K562 (cell line): ENCODE measurements around the gene SPATA25. TPM values are rescaled to one million over a fixed set of nuclear protein-coding genes. Genes with fewer than 3 reads are reported as not detected.

Experiments
- ATAC-seq: fragments of 200-7000 bp; cut with Tn5 transposase; 3 replicates; pipeline ENCODE4 v1.9.1; 2020; ENCODE audit warnings: moderate library complexity
- BruUV-seq: library from RNA; stranded (reverse); fragments of 400-500 nt; replicated peaks from 2 replicates; lab custom pipeline; 2021; lab: Mats Ljungman, UMichigan
- CTCF ChIA-PET: fragments of 300-600 bp; formaldehyde crosslinking; extraction: SDS; loops from one replicate; lab custom pipeline; 2021; ENCODE audit warnings: low intra/inter-chr PET ratio; lab: Yijun Ruan, JAX
- POLR2A ChIA-PET: fragments of 300-600, 350-650 bp; sonication (Branson Sonifier 250); formaldehyde crosslinking; extraction: SDS; loops from one replicate; lab custom pipeline; 2021; ENCODE audit warnings: antibody characterized with exemption, inconsistent platforms; lab: Yijun Ruan, JAX
- DNase-seq, 4 experiments: peaks; one replicate each; pipeline versions ENCODE4 v3.0.0 to v3.0.0-alpha.2; 2011 to 2018; ENCODE audit warnings: low spot score in 3 of 4, mixed read lengths in 3 of 4; ENCODE audit errors: extremely low read depth in 1 of 4
- FAIRE-seq: peaks from 2 replicates; lab custom pipeline; 2011; peaks lifted over from hg19 to GRCh38; lab: Jason Lieb, UNC
- H2AFZ ChIP-seq: 2 replicates; pipeline ENCODE4 v1.6.0; 2011; ENCODE audit warnings: low read depth, low read length, control low read depth, inconsistent platforms
- H3K27ac ChIP-seq: fragments of 200-600 bp; 3 replicates; pipeline ENCODE4 v1.8.0; 2011; ENCODE audit warnings: low read depth, mild to moderate bottlenecking, control low read depth, inconsistent platforms, low read length, moderate library complexity, mixed read lengths; ENCODE audit errors: extremely low read depth
- H3K27me3 ChIP-seq, 2 experiments: fragments of 300-600 bp in 1 of 2; 2 replicates in 1 of 2; 3 replicates in 1 of 2; pipeline versions ENCODE4 v1.6.0 to v1.8.0; 2011; ENCODE audit warnings: inconsistent platforms in 2 of 2, low read length in 2 of 2, mild to moderate bottlenecking in 1 of 2, mixed read lengths in 1 of 2, moderate library complexity in 1 of 2; ENCODE audit not compliant: control insufficient read depth in 2 of 2, insufficient read depth in 2 of 2
- H3K36me3 ChIP-seq: fragments of 300-600 bp; 3 replicates; pipeline ENCODE4 v1.8.0; 2011; ENCODE audit warnings: mild to moderate bottlenecking, low read length, inconsistent platforms; ENCODE audit not compliant: control insufficient read depth, insufficient read depth
- H3K4me1 ChIP-seq, 2 experiments: fragments of 200-600 bp in 1 of 2; replicated peaks in 1 of 2; 2 replicates in 1 of 2; 3 replicates in 1 of 2; pipeline versions ENCODE4 v1.5.1 to v1.8.0; 2011; ENCODE audit warnings: inconsistent platforms in 2 of 2, low read length in 2 of 2, mild to moderate bottlenecking in 1 of 2, mixed read lengths in 1 of 2, moderate library complexity in 1 of 2; ENCODE audit not compliant: control insufficient read depth in 2 of 2, insufficient read depth in 2 of 2
- H3K4me2 ChIP-seq: 2 replicates; pipeline ENCODE4 v1.6.1; 2011; ENCODE audit warnings: low read length, control low read depth, inconsistent platforms, mixed read lengths; ENCODE audit not compliant: insufficient read depth
- H3K4me3 ChIP-seq: fragments of 200-600 bp; sonication (generic), shearing (Covaris generic); 2 replicates; pipeline ENCODE4 v1.5.1; 2016; ENCODE audit warnings: control low read depth, inconsistent platforms
- H3K79me2 ChIP-seq: fragments of 200-600 bp; 3 replicates; pipeline ENCODE4 v1.8.0; 2011; ENCODE audit warnings: low read length, inconsistent platforms; ENCODE audit not compliant: control insufficient read depth, insufficient read depth
- H3K9ac ChIP-seq, 2 experiments: 2 replicates each; pipeline versions ENCODE4 v1.6.0 to v1.6.1; 2011; ENCODE audit warnings: low read depth in 2 of 2, low read length in 2 of 2, control low read depth in 1 of 2, inconsistent platforms in 1 of 2, mild to moderate bottlenecking in 1 of 2, mixed read lengths in 1 of 2; ENCODE audit not compliant: insufficient read depth in 1 of 2
- H3K9me1 ChIP-seq: one replicate; pipeline ENCODE4 v1.6.0; 2011; ENCODE audit warnings: inconsistent platforms, mild to moderate bottlenecking, low read length, moderate library complexity; ENCODE audit not compliant: control insufficient read depth, insufficient read depth
- H3K9me3 ChIP-seq: replicated peaks from 2 replicates; pipeline ENCODE4 v1.5.1; 2011; ENCODE audit warnings: low read depth, low read length, inconsistent platforms; ENCODE audit not compliant: control insufficient read depth, insufficient read depth
- H4K20me1 ChIP-seq: replicated peaks from 2 replicates; pipeline ENCODE4 v1.6.1; 2011; ENCODE audit warnings: low read length, inconsistent platforms, mixed read lengths; ENCODE audit not compliant: control insufficient read depth, insufficient read depth
- ADNP ChIP-seq: fragments of 200-800 bp; sonication (Bioruptor generic); IDR thresholded peaks from 2 replicates; pipeline ENCODE4 v1.6.1; 2016; ENCODE audit warnings: missing genetic modification characterization, missing compliant biosample characterization
- ELF2 ChIP-seq: fragments of 250-450 bp; sonication (Bioruptor Pico); IDR thresholded peaks from 2 replicates; pipeline ENCODE4 v1.5.0; 2021; ENCODE audit warnings: mild to moderate bottlenecking
- GTF2A2 ChIP-seq: IDR thresholded peaks from 2 replicates; pipeline ENCODE4 v1.6.1; 2016; ENCODE audit warnings: mild to moderate bottlenecking, missing genetic modification characterization, missing compliant biosample characterization
- HEY1 ChIP-seq: fragments of 250-450 bp; sonication (Bioruptor Pico); IDR thresholded peaks from 2 replicates; pipeline ENCODE4 v1.5.0; 2020; ENCODE audit warnings: mild to moderate bottlenecking, moderate library complexity, borderline replicate concordance
- POU5F1 ChIP-seq: fragments of 150-350 bp; IDR thresholded peaks from 2 replicates; pipeline ENCODE4 v1.6.1; 2014; ENCODE audit warnings: borderline replicate concordance, low read length, low read depth, mild to moderate bottlenecking; ENCODE audit not compliant: partially characterized antibody
- PURB ChIP-seq: sonication (generic); formaldehyde crosslinking; IDR thresholded peaks from 2 replicates; pipeline ENCODE4 v1.9.0; 2021; ENCODE audit warnings: low read depth, mild to moderate bottlenecking, missing genetic modification reagents
- SLC30A9 ChIP-seq: fragments of 250-450 bp; sonication (Bioruptor Pico); IDR thresholded peaks from 2 replicates; pipeline ENCODE4 v1.8.0; 2022; ENCODE audit warnings: mild to moderate bottlenecking, moderate library complexity
- SMARCA4 ChIP-seq: fragments of 450-650 bp; IDR thresholded peaks from 2 replicates; pipeline ENCODE4 v1.6.1; 2016
- TGIF2 ChIP-seq: sonication (generic); formaldehyde crosslinking; IDR thresholded peaks from 2 replicates; pipeline ENCODE4 v1.8.1; 2022; ENCODE audit warnings: mild to moderate bottlenecking, missing genetic modification reagents, moderate library complexity
- U2AF2 ChIP-seq: fragments of 200-400 bp; formaldehyde crosslinking; optimal IDR thresholded peaks from 2 replicates; pipeline ENCODE3; 2017; ENCODE audit warnings: low read depth, mild to moderate bottlenecking, low read length
- ZNF347 ChIP-seq: fragments of 450-650 bp; formaldehyde crosslinking; IDR thresholded peaks from 2 replicates; pipeline ENCODE4 v1.4.0; 2020; ENCODE audit warnings: low read depth, mild to moderate bottlenecking, moderate library complexity
- ZNF76 ChIP-seq: fragments of 250-450 bp; sonication (Bioruptor Pico); IDR thresholded peaks from 2 replicates; pipeline ENCODE4 v1.4.0; 2020; ENCODE audit warnings: mild to moderate bottlenecking, moderate library complexity, borderline replicate concordance
- WGBS: fragments of 100-300 bp; shearing (Covaris generic); methylation state at CpG from one replicate; pipeline ENCODE4 v1.1.6; 2016; ENCODE audit warnings: low coverage, mixed read lengths; ENCODE audit not compliant: insufficient coverage; ENCODE audit errors: missing lambda C conversion rate; 5-methylcytosine and 5-hydroxymethylcytosine counted together
- in situ Hi-C: fragments of 300-500 bp; cut with MboI; formaldehyde crosslinking; loops from 4 replicates; pipeline ENCODE4 v1.15.0; 2018; ENCODE audit warnings: inconsistent platforms, mixed read lengths
- intact Hi-C: fragments of 100-400 bp; cut with micrococcal nuclease; formaldehyde crosslinking; loops from 2 replicates; pipeline ENCODE4 v1.14.2; 2022
- polyA plus RNA-seq, 8 experiments: library from polyadenylated mRNA; depleted of rRNA in 4 of 8; stranded (reverse) in 5 of 8; unstranded in 3 of 8; fragments of >200 nt; fragmentation: Nextera tagmentation in 2 of 8; fragmentation: Illumina TruSeq in 1 of 8; extraction: Ambion mirVana in 2 of 8; extraction: Trizol in 1 of 8; gene quantifications; 2 replicates each; pipeline versions ENCODE4 v1.2.1 to v1.2.3, GENCODE V29; 2011 to 2014; ENCODE audit warnings: inconsistent platforms in 1 of 8, missing spikeins in 1 of 8
- total RNA-seq, 7 experiments: library from RNA; depleted of rRNA in 6 of 7; stranded (reverse); fragments of >200 nt in 6 of 7; fragmentation: Illumina TruSeq in 2 of 7; extraction: Trizol in 2 of 7; gene quantifications; 2 replicates each; pipeline versions ENCODE4 v1.2.1 to v1.2.3, GENCODE V29; 2011 to 2021; ENCODE audit warnings: low replicate concordance in 1 of 7
- TF ChIP-seq, protein P1 (sequence below): fragments of 250-450 bp; sonication (Bioruptor Pico); IDR thresholded peaks from 2 replicates; pipeline ENCODE4 v1.5.0; 2021
- TF ChIP-seq, protein P2 (sequence below): fragments of 450-650 bp; formaldehyde crosslinking; IDR thresholded peaks from 2 replicates; pipeline ENCODE4 v1.4.0; 2022; ENCODE audit warnings: mild to moderate bottlenecking, moderate library complexity
- TF ChIP-seq, protein P3 (sequence below): sonication (generic); formaldehyde crosslinking; IDR thresholded peaks from 2 replicates; pipeline ENCODE4 v1.8.0; 2022; ENCODE audit warnings: mild to moderate bottlenecking, low read depth, missing genetic modification reagents
- TF ChIP-seq, protein P4 (sequence below): sonication (generic); formaldehyde crosslinking; IDR thresholded peaks from 2 replicates; pipeline ENCODE4 v1.8.1; 2023; ENCODE audit warnings: mild to moderate bottlenecking, missing genetic modification reagents

The SPATA25 gene
- total and polyA plus RNA-seq, 9 of the 15 experiments (the other 6 are each of a cell fraction or from before 2014, with no cell fraction given), result 0.21 to 0.95 (median 0.53) TPM; not detected in 3

DNA sequence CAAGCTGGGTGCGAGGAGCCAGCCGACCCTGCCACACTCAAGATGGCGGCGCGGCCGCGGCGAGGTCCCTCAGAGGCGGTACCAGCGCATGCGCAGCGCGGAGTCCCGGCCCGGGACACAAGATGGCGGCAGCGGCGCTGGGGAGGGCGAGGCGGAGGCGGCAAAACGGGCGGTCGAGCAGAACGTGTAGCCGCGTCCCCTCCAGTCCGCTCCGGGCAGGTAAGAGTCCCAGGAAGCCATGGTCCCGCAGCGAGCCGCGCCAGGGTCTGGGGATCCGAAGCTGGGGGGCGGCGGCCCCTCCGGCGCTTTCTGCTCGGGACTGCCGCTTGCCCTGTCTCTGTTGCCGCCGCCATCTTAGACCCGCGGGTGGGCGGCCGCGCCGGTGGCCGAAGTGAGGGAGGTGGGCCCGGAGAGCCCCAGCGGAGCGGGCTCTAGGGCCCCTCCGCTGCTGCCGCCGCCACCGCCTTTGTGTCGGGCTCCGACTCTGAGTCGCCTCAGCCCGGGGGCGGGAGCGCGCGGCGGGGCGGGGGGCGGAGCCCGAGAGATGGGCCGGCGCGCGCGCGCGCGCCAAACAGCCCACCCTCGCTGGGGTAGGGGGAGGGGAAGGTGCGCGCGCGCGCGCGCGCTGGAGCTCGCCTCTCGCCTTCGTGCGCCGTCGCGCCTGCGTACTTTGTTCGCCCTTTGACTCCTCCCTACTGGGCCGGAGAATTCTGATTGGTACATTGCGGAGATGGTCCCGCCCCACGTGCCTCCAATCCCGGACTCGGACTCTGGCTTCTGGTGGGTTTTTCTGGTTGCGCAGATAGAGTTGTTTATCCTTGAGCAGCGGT is 47.4 kb upstream of the SPATA25 start, which contains the start of gene PCIF1:
Gene PCIF1, plus strand, starts transcription at position 98 of the 830 bp plus-strand sequence. CDS start 4,317 bp downstream, outside the sequence.
- Histone ChIP-seq H3K27me3 (no peaks in the 10 kb centered on the region), H3K36me3 (peaks cover 28% of the 10 kb centered on the region), H3K27ac (peak within 1 kb of the TSS; percentile 100), H3K4me2 (peak within 1 kb of the TSS; percentile 90), H3K4me1 (peaks cover 12 to 28% of the 10 kb centered on the region in 2 experiments; a peak in 4 of 5 replicates), H3K9me1 (no peaks in the 10 kb centered on the region), H3K4me3 (peak within 1 kb of the TSS; percentile 99), H2AFZ (peak within 1 kb of the TSS; percentile 89), H3K79me2 (peaks cover 21% of the 10 kb centered on the region), H3K9ac (peak within 1 kb of the TSS; percentile 100), H3K9me3 (no peaks in the 10 kb centered on the region), H4K20me1 (peaks cover 27% of the 10 kb centered on the region)
- POLR2A ChIA-PET, result interaction anchor here (0.5 to 4.9 kb wide), 30 partner anchors 10 to 572 kb away, joined by 3 to 91 read pairs (median 4); partner anchors contain the start of genes CTSA, DNTTIP1, NEURL2 and SYS1
- FAIRE-seq, result peak; percentile 99
- DNase-seq, result peak; percentile 97 to 99 (median 98)
- CTCF ChIA-PET, result no interaction called here
- intact Hi-C loops, result loop anchor here (2.0 to 10.0 kb wide), 2 partner anchors 78 to 140 kb away; partner anchors contain the start of genes ACOT8, DNTTIP1, WFDC3 and ZSWIM3
- BruUV-seq, result no TSS peak
- ATAC-seq, result peak; percentile 90
- in situ Hi-C loops, result no loop called here
- WGBS, result under 1% methylated on average over 57 of the region's 102 CpGs
- TF ChIP-seq ZNF76 (CRISPR knock-in tag) (0 out of 2 replicates have a peak, but pooled peaks have one; percentile 62), HEY1 (CRISPR knock-in tag) (no peak), PURB (CRISPR knock-in tag) (no peak), GTF2A2 (tag) (0 out of 2 replicates have a peak, but pooled peaks have one; percentile 69), TGIF2 (CRISPR knock-in tag) (0 out of 2 replicates have a peak, but pooled peaks have one; percentile 73), POU5F1 (no peak), ZNF347 (CRISPR knock-in tag) (no peak), SLC30A9 (CRISPR knock-in tag) (no peak), ELF2 (CRISPR knock-in tag) (no peak), ADNP (no peak), U2AF2 (no peak), SMARCA4 (no peak)
- TF ChIP-seq, protein P1, sequence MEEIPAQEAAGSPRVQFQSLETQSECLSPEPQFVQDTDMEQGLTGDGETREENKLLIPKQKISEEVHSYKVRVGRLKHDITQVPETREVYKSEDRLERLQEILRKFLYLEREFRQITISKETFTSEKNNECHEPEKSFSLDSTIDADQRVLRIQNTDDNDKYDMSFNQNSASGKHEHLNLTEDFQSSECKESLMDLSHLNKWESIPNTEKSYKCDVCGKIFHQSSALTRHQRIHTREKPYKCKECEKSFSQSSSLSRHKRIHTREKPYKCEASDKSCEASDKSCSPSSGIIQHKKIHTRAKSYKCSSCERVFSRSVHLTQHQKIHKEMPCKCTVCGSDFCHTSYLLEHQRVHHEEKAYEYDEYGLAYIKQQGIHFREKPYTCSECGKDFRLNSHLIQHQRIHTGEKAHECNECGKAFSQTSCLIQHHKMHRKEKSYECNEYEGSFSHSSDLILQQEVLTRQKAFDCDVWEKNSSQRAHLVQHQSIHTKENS, result no peak
- TF ChIP-seq, protein P2, sequence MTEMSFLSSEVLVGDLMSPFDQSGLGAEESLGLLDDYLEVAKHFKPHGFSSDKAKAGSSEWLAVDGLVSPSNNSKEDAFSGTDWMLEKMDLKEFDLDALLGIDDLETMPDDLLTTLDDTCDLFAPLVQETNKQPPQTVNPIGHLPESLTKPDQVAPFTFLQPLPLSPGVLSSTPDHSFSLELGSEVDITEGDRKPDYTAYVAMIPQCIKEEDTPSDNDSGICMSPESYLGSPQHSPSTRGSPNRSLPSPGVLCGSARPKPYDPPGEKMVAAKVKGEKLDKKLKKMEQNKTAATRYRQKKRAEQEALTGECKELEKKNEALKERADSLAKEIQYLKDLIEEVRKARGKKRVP (CRISPR knock-in tag), result no peak
- TF ChIP-seq, protein P3, sequence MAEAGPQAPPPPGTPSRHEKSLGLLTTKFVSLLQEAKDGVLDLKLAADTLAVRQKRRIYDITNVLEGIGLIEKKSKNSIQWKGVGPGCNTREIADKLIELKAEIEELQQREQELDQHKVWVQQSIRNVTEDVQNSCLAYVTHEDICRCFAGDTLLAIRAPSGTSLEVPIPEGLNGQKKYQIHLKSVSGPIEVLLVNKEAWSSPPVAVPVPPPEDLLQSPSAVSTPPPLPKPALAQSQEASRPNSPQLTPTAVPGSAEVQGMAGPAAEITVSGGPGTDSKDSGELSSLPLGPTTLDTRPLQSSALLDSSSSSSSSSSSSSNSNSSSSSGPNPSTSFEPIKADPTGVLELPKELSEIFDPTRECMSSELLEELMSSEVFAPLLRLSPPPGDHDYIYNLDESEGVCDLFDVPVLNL (CRISPR knock-in tag), result no peak
- TF ChIP-seq, protein P4, sequence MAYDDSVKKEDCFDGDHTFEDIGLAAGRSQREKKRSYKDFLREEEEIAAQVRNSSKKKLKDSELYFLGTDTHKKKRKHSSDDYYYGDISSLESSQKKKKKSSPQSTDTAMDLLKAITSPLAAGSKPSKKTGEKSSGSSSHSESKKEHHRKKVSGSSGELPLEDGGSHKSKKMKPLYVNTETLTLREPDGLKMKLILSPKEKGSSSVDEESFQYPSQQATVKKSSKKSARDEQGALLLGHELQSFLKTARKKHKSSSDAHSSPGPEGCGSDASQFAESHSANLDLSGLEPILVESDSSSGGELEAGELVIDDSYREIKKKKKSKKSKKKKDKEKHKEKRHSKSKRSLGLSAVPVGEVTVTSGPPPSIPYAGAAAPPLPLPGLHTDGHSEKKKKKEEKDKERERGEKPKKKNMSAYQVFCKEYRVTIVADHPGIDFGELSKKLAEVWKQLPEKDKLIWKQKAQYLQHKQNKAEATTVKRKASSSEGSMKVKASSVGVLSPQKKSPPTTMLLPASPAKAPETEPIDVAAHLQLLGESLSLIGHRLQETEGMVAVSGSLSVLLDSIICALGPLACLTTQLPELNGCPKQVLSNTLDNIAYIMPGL, result no peak; the same call in 1 of the 2 replicates
